ENCODE data around the gene LY6G5C.

DNA sequence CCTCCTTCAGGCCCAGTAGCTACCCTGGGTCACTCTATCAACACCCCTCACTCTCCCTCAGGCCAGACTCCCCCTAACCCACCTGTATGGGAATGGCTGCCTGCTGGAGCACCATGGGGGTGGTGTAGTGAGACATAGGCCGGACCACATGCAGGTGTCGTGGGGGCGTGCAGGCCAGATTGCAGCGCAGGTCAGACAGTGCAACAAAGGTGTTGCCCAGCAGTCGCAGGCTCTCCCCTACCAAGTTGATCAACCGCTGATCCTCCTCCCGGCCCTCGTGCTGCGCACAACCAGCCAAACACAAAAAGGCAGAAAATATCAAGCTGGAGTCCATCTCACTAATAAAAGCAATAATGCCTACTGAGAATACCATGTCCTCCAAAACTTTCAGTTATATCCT is 35.5 kb downstream of the LY6G5C start:
- TF ChIP-seq POLR2AphosphoS5 (IDR thresholded peaks at IDR 0.05), result no peak
- no peak for TF ChIP-seq CTCF (IDR thresholded peaks at IDR 0.05)

Measured in sigmoid colon (tissue), 4 donors.